HG03354 (cell line): ENCODE measurements around the gene ANKRD11.
A peak's percentile ranks its signal among the peaks of the same experiment; 100 is the strongest.
"Not testable (repeated sequence)": the region's sequence is repeated elsewhere in the genome, so short reads cannot be mapped to it uniquely, and the experiment has no call there.

Source experiments
- ATAC-seq: cut with Tn5 transposase; IDR thresholded peaks from one replicate; pipeline ENCODE4 v1.9.1; 2021; ENCODE audit warnings: mild to moderate bottlenecking; ENCODE audit not compliant: unreplicated experiment, poor library complexity, severe bottlenecking

ANKRD11 gene

DNA sequence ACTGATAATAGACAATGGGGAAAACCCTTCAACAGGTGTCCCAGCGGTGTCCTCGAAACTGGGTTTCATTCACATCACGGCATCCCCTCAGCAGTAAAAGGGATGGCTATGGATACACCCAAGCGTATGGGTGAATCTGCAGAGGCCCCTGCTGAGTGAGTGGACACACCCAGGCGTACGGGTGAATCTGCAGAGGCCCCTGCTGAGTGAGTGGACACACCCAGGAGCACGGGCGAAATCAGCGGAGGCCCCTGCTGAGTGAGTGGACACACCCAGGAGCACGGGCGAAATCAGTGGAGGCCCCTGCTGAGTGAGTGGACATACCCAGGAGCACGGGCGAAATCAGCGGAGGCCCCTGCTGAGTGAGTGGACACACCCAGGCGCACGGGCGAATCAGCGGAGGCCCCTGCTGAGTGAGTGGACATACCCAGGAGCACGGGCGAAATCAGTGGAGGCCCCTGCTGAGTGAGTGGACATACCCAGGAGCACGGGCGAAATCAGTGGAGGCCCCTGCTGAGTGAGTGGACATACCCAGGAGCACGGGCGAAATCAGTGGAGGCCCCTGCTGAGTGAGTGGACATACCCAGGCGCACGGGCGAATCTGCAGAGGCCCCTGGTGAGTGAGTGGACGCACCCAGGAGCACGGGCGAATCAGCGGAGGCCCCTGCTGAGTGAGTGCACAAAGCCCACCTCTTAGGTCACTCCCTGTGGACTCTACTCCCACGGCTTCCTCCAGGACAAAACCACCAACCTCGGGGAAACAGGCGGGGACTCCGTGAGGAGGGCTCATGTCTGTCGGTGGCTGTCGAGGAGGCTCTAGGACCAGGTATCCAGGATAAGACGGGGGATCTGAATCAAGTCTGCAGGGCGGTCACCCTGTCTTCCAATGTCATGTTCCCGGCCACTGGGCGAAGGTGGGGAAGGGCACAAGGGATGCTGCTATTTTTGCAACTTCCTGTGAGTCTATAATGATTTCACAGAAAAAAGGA, 161.7 kb downstream of the ANKRD11 start:
- not testable (repeated sequence) for ATAC-seq

DNA sequence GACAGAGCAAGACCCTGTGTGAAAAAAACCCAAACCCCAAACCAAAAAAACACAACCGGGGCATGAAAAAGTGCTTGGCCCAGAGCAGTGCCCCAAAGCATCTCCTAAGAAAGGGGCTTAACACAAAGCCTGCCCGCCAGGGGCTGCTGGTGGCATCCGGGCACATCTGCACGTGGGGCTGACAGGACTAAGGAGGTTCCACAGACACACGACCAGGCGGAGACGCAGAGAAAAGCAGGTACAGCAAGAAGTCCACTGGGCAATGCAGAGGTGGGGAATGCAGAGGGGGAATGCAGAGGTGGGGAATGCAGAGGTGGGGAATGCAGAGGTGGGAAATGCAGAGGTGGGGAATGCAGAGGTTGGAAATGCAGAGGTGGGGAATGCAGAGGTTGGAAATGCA, 163.6 kb downstream of the ANKRD11 start:
- no peak for ATAC-seq

DNA sequence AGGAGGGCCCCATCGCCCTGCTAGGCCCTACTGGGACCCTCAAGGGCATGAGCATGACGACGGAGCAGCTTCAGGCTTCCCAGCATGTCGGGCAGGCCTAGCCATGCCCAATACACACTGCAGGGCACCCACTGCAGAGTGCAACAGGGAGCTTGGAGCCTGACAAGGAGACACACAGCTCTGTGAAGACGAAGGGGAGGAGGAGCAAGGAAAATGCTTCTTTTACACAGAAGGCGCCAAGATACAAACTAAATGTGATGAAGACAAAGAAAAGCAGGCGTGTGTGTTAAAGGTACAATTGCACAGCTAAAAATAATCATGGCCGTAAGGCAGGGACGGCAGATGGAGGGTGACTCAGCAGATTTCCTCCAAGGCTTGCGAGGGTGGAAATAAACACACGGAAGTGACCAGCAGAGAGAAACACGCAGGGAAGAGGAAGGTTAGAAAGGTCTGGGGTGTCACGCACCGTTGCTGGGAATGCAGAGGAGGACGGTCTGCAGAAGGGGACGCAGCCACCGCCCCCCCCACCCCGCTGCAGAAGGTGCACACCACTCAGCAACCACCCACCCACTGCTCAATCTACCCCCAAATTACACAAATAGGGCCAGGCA, 164.4 kb downstream of the ANKRD11 start:
- no peak for ATAC-seq

DNA sequence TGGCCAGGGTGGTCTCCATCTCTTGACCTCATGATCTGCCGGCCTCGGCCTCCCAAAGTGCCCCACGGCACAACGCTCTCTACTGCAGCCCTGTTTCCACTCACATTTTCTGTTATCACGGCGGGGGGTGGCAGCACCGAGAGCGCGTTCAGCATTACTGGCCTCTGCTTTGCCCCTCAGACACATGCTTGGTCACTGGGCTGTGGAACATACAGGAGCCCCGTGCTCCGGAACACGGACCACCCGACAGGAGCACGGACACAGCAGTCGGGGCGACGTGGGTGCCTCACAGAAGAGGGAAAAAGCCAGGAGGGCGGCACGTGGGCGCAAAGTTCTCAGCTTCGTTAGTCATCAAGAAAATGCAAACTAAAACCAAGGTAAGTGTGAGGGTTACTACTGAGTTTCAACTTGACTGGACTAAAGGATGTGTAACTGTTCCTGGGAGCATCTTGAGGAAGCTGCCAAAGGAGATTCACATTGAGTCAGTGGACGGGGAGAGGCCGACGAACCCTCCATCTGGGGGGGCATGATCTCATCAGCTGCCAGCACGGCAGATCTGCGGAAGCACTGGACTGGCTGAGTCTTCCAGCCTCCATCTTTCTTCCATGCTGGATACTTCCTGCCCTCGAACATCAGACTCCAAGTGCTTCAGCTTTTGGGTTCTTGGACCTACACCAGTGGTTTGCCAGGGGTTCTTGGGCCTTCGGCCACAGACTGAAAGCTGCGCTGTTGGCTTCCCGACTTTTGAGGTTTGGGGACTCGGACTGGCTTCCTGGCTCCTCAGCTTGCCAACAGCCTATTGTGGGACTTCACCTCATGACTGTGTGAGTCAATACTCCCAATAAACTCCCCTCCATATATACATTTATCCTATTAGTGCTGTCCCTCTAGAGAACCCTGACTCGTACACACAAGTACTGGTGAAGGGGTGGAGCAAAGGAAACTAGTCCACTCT, 166.0 kb downstream of the ANKRD11 start:
- ATAC-seq: peak; percentile 38

DNA sequence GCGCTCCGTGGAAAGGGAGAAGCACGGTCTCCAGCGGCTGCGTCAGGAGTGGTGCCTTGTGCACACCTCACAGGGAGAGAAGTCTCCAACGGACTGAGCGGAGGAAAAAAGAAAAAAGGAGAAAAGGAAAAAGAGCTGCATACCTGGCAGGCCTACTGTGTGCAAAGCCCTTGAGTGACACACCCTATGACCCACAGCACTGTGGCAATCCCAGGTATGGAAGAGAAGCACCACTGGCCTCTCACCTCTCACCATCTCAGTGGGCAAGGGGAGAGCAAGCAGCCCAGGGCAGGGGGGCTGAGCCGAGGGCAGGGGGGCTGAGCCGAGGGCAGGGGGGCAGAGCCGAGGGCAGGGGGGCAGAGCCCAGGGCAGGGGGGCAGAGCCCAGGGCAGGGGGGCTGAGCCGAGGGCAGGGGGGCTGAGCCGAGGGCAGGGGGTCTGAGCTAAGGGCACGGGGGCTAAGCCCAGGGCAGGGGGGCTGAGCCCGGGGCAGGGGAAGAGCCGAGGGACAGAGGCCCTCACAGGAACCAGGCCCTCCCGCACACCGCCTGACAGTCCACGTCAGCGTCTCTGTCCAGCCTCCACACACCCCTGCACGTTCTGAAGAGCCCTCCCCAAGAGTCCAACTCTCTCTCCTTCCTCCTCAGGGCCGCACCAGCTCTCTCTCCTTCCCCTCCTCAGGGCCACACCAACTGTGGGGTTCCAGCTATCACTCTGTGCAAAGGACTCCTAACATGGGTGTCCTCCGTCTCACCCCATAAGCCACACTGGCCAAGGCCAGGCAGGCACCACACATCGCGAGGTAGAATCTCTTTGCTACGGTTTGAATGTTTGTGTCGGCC, 167.0 kb downstream of the ANKRD11 start:
- ATAC-seq: no peak

DNA sequence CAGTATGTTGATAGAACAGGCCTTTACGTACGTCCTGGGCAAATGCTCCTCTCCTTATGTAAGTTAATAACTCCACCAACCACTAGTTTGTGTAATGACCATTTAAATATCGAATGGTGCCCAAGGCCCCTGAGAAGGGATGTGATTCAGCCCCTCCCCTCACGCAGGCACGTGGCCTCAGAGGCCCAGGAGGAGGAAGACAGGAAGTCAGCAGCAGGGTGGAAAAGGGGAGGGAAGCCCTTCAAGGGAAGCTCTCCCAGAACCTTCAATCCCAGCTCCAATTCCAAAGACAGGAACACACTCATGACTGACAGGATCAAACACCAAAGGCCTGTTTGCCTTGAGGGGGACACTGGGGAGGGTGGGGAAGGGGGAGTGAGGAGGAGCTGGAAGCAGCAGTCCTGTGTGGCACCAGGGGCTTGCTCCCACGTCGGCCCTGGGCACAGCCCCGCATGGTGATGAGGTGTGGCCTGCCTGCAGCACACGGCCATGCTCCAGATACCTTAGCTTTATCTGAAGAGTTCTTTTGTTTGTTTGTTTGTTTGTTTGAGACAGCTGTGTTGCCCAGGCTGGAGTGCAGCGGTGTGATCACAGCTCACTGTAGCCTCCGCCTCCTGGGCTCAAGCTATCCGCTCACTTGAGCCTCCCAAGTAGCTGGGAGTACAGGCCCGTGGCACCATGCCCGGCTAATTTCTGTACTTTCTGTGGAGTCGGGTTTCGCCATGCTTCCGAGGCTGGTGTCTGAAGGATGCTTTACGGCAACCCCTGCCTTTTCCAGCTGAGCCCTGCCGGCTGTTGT, 167.8 kb downstream of the ANKRD11 start:
- ATAC-seq: no peak

DNA sequence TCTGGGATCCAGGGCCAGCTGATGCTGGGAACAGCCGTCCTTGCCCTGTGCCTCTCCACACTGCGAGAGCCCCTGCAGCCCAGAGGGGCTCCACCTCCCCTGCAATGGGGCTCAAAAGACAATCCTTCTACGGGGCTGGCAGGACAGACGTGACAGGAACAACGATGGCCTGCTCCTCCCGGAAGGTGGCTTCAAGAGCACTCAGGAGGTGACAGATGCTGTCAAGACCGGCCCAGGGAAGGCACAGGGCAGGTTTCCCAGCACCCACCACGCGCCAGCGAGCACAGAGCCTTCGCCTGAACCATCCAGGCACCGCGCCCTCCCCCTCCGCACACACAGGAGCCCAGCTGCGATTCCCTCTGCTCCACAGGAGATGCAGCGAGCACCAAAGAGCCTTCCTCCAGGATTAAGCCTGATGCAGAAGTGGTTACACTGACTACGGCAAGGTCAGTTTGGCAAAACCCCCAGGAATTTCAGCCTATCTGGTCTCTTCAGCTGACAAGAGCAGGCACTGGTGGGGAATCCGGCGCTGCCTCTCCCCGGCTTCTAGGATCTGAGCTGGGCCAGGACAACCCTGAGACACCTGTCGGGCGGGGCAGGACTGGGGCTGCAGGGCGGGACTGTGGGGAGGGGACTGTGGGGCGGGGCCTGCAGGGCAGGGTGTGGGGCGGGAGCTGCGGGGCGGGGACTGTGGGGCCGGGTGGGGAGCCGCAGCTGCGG, 169.4 kb downstream of the ANKRD11 start:
- ATAC-seq: no peak

DNA sequence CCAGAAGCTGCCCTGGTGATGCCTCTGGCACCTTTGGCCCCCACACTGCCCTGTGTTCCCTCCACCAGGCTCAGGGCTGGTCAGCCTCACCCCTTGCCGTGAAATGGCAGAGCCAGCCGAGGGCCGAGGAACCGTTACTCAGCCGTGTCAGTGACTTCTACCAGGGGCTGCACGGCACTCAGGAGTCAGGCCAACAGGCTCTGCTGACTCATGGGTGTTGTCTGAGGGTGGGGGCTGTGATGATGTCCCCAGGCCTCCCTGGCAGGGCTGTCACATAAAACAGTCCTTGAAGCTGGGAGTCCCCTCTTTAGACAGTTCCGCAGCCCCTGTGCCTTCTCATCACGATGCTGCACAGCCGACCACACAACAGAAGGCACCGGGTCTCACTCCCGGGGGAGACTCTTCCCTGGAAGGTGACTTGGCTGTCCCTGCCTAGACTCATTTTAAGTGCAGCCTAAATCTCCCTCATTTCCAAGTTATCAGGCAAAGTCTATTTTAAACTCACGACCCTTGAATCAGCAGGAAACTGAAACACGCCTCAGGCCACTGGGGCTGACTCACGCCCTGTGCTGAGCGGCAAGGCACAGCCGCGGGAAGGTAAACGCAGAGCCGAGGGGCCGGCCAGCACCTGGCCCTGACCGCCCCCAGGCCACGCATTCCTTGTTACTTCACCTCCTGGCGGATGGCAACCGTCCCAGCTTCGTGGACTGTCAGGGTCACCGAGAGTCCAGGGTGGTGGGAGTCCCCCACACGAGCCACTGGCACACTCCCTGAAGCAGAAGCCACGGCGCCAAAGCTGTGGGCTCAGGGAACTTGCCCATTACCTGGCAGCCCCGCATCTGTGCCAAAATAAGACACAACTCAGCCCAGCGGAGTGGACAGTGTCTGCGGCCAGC, 170.2 kb downstream of the ANKRD11 start:
- peak; percentile 45 for ATAC-seq

DNA sequence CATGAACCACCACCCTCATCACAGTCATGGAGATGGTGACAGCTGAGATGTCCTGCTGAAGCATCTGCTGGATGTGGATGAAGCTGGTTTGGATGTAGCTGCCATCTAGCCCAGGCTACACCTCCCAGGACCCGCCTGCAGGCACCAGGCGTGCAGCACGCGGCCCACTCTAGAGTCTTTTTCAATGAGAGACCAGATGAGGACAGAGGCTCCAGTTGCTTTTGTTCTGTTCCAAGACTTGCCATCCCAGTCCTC, 170.8 kb downstream of the ANKRD11 start:
- no peak for ATAC-seq

DNA sequence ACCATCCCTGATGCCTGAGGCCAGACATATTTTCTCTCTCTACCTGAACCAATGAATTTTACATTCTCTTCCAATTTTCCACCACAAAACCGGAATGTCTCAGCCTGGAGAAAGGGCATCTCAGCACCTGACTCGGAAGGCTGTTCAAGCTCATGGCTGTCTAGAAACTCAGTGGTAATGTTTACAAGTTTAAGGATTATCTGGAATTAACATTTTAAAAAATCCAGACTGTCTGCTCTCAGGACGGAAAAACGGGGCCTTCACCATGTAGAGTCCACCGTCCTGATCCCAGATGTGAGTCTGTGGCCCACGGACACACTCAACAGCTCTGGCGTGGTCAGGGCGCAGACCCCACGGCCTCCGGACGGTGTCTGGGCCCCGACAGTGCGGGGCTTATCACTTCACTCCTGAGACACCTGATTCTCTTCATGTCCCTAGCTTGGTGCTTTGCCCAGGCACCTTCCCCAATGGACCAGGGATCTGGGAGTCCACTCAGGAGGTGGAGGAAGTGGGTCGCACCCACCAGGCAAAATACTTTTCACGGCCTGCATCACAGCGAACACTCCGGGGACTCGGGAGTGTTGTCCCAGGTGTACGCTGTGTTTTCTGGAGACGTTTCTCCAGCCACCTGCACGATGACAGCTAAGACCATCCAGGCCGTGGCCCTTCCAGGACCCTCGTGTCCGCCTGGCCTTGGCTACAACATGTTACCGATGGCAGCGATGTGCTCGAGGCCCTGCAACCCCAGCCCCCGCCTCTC, 171.3 kb downstream of the ANKRD11 start:
- ATAC-seq: no peak

DNA sequence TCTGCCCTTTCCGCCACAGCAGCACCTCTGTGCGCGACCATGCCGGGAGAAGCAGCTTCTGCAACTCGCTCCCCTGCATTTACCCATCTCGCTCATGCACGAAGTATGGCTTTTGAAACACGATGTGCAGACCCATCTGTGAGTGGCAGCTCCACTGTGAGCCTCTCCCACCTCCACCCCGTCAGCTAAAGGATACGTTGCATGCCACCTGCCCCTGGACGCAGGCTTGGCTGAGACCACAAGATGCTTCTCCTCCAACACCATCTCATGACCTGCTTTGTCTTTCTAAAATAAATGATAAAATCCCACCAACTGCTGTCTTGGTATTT, 172.0 kb downstream of the ANKRD11 start:
- no peak for ATAC-seq

DNA sequence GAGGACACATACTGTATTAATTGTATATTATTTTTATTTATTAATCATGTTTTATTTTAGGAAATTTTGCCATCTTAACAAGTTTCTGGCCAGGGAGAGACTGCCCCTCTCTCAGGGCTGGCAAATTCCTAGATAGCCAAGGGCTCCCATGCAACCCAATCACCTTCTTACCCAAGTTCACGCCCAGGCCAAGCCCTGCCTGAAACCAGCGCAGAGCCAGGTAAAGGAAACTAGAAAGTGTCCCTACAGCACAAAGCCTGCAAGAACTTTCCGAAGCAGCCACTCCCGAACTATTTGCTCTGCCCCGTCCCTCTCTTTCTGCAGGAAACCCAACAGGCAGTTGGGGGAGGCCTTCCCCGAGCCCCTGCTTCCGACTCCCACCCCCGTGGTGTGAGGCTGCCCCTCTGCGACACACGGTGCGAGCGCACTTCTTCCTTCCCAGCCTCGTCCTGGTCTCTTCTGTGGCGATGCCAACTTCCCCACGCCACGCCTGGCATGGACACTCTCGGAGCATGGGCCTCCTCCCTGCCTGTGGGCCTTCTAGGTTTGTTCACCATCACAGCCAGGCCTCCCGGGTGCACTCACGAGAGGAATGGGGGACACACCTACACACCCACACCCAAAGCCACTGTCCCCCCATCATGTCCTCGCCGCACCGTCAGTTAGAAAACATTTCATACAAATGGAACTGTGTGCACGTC, 172.5 kb downstream of the ANKRD11 start:
- no peak for ATAC-seq

DNA sequence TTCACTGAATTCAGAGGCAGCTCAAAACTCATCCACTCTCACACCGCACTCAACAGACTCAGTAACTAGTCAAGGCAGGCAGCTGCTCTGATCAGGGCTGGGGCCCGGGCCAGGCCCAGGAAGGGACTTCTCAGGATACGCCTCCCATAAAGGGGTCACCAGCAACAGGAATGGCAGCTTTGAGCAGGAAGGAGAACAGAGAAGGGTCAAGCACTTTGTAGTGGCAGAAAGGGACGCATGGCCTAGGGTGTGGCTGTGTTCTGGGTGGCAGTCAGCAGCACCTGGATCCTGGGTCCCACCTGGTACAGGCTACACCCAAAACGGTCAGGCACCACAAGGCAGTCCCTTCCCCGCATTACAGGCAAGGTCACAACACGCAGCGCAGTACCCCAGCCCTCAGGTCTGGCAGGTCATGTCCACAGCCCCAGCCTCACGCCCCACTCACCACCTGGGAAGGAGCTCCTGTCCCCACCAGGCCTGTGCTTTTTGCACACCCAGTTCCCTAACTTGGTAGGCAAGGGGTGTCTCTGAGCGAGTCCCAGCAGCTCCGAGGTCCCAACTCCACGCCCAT, 173.2 kb downstream of the ANKRD11 start:
- ATAC-seq: no peak

DNA sequence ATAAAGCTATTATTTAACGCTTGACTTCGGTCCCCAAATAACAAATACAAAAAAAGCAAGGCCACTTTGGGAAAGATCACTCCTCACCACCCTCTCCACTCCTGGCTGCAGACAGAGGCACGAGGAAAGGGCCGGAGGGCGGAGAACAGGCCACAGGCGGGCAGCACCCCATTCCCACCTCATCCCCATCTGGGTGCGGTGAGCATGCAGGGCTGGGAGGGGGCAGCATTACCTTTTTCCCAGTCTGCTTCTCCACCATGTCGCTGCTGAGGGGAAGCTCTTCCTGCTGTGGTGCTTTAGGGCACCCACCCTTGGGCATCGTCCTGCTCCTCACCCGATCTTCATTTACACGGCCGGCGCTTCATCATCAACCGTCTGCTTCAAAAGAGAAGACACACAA, 173.7 kb downstream of the ANKRD11 start:
- ATAC-seq: no peak

DNA sequence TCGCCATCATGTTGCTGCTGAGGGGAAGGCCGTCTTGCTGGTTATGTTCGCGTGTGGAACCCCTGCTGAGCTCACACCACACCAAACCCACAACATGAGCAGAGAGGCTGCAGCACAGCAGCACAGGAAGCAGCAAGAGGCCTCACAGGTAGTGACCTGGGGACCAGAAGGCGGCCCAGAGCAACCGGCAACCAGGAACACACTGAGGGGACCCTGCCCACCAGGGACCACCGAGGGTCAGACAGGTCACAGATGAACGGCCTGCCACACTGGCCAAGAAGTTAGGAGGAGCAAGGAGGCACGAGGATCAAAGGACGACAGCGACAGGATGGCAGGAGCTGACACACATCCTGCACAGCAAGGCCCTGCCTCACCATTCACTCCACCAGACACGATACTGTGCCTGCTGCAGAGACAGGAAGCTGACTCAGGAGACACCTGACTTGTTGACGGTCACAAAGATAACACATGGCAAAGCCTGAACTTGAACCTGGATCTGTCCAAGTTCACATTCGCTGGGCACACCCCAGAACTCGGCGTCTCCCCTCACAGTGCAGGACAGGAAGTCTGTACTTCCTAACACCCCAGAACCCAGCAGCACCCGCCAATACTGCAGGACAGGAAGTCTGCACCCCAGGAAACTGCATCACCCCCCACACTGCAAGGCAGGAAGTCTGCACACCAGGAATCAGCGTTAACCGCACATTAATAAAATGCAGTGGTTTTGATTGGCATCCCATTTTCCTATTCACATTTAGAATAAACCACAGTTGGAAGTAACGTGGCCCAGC, 174.4 kb downstream of the ANKRD11 start:
- ATAC-seq: no peak
